Upper lobe of right lung (tissue), 1 donor: ENCODE measurements around the gene CFB. TPM values are rescaled to one million over a fixed set of nuclear protein-coding genes. Genes with fewer than 3 reads are reported as not detected.

Source experiments
- ATAC-seq: fragments of 200-7000 bp; cut with Tn5 transposase; one replicate; pipeline ENCODE4 v1.9.1; 2020; ENCODE audit warnings: mild to moderate bottlenecking, moderate library complexity
- DNase-seq: peaks from one replicate; pipeline ENCODE4 v3.0.0-alpha.2; 2020
- H3K27ac ChIP-seq: fragments of 200-600 bp; one replicate; pipeline ENCODE4 v1.8.0; 2022
- H3K27me3 ChIP-seq: fragments of 200-600 bp; one replicate; pipeline ENCODE4 v1.8.0; 2022; ENCODE audit warnings: mild to moderate bottlenecking
- H3K36me3 ChIP-seq: fragments of 200-600 bp; one replicate; pipeline ENCODE4 v1.8.0; 2022
- H3K4me1 ChIP-seq: fragments of 200-600 bp; one replicate; pipeline ENCODE4 v1.8.0; 2022
- H3K4me3 ChIP-seq: fragments of 200-600 bp; one replicate; pipeline ENCODE4 v1.8.0; 2022; ENCODE audit warnings: mild to moderate bottlenecking
- H3K9me3 ChIP-seq: fragments of 200-600 bp; one replicate; pipeline ENCODE4 v1.8.0; 2022
- intact Hi-C: fragments of 100-400 bp; cut with DNase I; formaldehyde crosslinking; loops from one replicate; pipeline ENCODE4 v1.11.0; 2022
- total RNA-seq: library from RNA; stranded (reverse); fragmentation: NEBNext Ultra II Directional; extraction: Animal tissue kit (Norgen Biotek cat#: 25700); gene quantifications from one replicate; pipeline ENCODE4 v1.2.1, GENCODE V29; 2021
- TF ChIP-seq, protein P1 (sequence below): fragments of 200-600 bp; IDR thresholded peaks from one replicate; pipeline ENCODE4 v1.8.0; 2022; ENCODE audit warnings: antibody characterized with exemption
- donor health status: DM: no; HTN: yes; CAD: no; lungs with severe emphysema.

CFB gene
- total RNA-seq, 1 donor from 2014 or later: 74.9 TPM

DNA sequence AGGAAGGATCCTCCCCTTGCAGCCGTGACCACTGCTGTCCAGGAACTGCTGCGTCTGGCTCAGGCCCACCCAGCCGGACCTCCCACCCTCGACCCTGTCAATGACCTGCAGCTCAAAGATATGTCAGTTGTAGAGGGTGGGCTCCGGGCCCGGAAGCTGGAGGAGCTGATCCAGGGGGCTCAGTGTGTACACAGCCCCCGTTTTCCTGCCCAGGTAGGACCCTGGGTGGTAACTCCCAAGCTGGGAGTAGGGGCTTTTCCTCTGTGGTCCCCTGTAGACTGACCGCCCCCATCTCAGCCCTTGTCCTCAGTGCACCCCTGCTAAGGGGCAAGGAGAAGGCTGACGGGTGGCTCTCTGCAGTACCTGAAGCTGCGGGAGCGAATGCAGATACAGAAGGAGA is 22.4 kb downstream of the CFB start:
- H3K36me3 ChIP-seq: peaks cover 65% of the 10 kb centered on the region
- ATAC-seq (no peak), DNase-seq (no peak)
- TF ChIP-seq, protein P1, sequence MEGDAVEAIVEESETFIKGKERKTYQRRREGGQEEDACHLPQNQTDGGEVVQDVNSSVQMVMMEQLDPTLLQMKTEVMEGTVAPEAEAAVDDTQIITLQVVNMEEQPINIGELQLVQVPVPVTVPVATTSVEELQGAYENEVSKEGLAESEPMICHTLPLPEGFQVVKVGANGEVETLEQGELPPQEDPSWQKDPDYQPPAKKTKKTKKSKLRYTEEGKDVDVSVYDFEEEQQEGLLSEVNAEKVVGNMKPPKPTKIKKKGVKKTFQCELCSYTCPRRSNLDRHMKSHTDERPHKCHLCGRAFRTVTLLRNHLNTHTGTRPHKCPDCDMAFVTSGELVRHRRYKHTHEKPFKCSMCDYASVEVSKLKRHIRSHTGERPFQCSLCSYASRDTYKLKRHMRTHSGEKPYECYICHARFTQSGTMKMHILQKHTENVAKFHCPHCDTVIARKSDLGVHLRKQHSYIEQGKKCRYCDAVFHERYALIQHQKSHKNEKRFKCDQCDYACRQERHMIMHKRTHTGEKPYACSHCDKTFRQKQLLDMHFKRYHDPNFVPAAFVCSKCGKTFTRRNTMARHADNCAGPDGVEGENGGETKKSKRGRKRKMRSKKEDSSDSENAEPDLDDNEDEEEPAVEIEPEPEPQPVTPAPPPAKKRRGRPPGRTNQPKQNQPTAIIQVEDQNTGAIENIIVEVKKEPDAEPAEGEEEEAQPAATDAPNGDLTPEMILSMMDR: no peak
- intact Hi-C loops: no loop called here
- peaks cover 17% of the 10 kb centered on the region for H3K4me1 ChIP-seq
- H3K4me3 ChIP-seq: no peak overlapping the region
- H3K9me3 ChIP-seq: no peaks in the 10 kb centered on the region
- no peak overlapping the region for H3K27ac ChIP-seq
- no peaks in the 10 kb centered on the region for H3K27me3 ChIP-seq

GRCh38 chr6:31968791-31969711 is 23.2 kb downstream of the CFB start:
- H3K27me3 ChIP-seq: no peaks in the 10 kb centered on the region
- DNase-seq: no peak
- H3K4me3 ChIP-seq: no peak overlapping the region
- intact Hi-C loops: no loop called here
- TF ChIP-seq, protein P1: no peak
- no peak for ATAC-seq
- H3K9me3 ChIP-seq: no peaks in the 10 kb centered on the region
- H3K36me3 ChIP-seq: peaks cover 58% of the 10 kb centered on the region
- H3K27ac ChIP-seq: no peak overlapping the region
- peaks cover 20% of the 10 kb centered on the region for H3K4me1 ChIP-seq

- peaks cover 20% of the 10 kb centered on the region for H3K4me1 ChIP-seq
- H3K4me3 ChIP-seq: no peak overlapping the region
- H3K9me3 ChIP-seq: no peaks in the 10 kb centered on the region
- intact Hi-C loops: no loop called here
- no peak for ATAC-seq
- TF ChIP-seq, protein P1: no peak
- H3K27me3 ChIP-seq: no peaks in the 10 kb centered on the region
- no peak overlapping the region for H3K27ac ChIP-seq
- H3K36me3 ChIP-seq: peaks cover 50% of the 10 kb centered on the region
- no peak for DNase-seq
These were observed 24.1 kb downstream of the CFB start for GRCh38 chr6:31969712-31970603.

GRCh38 chr6:31970604-31971271 is 24.8 kb downstream of the CFB start:
- intact Hi-C loops: no loop called here
- Histone ChIP-seq H3K36me3 (peaks cover 43% of the 10 kb centered on the region), H3K27ac (peak overlapping the region; percentile 99), H3K4me1 (peaks cover 20% of the 10 kb centered on the region), H3K9me3 (no peaks in the 10 kb centered on the region), H3K4me3 (peak overlapping the region; percentile 84), H3K27me3 (no peaks in the 10 kb centered on the region)
- ATAC-seq (no peak), DNase-seq (no peak)
- TF ChIP-seq, protein P1: no peak

- no peaks in the 10 kb centered on the region for H3K9me3 ChIP-seq
- DNase-seq: no peak
- no peak for ATAC-seq
- H3K27ac ChIP-seq: peak overlapping the region; percentile 99
- intact Hi-C loops: no loop called here
- TF ChIP-seq, protein P1: no peak
- peaks cover 20% of the 10 kb centered on the region for H3K4me1 ChIP-seq
- peak overlapping the region; percentile 84 for H3K4me3 ChIP-seq
- peaks cover 36% of the 10 kb centered on the region for H3K36me3 ChIP-seq
- no peaks in the 10 kb centered on the region for H3K27me3 ChIP-seq
These were observed 25.5 kb downstream of the CFB start for GRCh38 chr6:31971279-31971992.
